ENCODE results near the gene TMEM245. TPM values are rescaled to one million over a fixed set of nuclear protein-coding genes. Genes with fewer than 3 reads are reported as not detected.
A peak's percentile ranks its signal among the peaks of the same experiment; 100 is the strongest.
"Not testable (repeated sequence)": the region's sequence is repeated elsewhere in the genome, so short reads cannot be mapped to it uniquely, and the experiment has no call there.

Gene TMEM245
- total RNA-seq, 1 experiment from 2014 or later, result 23.7 TPM

- H3K9ac ChIP-seq (ENCODE audit: low read length), result no peak overlapping the region
- no peaks in the 10 kb centered on the region for H3K9me3 ChIP-seq (ENCODE audit: low read length)
- H3K27ac ChIP-seq (ENCODE audit: low read length), result no peak overlapping the region
- DNase-seq (no peak), ATAC-seq (no peak)
- no peak overlapping the region for H3K4me2 ChIP-seq (ENCODE audit: low read length)
- no peak overlapping the region for H2AFZ ChIP-seq (ENCODE audit: low read length)
- no peaks in the 10 kb centered on the region for H4K20me1 ChIP-seq (ENCODE audit: low read length)
- no peak overlapping the region for H3K4me3 ChIP-seq (ENCODE audit: low read length)
- H3K4me1 ChIP-seq (ENCODE audit: insufficient read depth, low read length), result no peaks in the 10 kb centered on the region
- intact Hi-C loops (cut with micrococcal nuclease), result no loop called here
- no peaks in the 10 kb centered on the region for H3K79me2 ChIP-seq (ENCODE audit: low read length)
- H3K9me2 ChIP-seq (replicated peaks; ENCODE audit: low read length), result no peaks in the 10 kb centered on the region
- TF ChIP-seq EZH2phosphoT487 (IDR thresholded peaks at IDR 0.05; ENCODE audit: borderline replicate concordance, low read length), result no peak
- TF ChIP-seq CTCF (conservative IDR thresholded peaks at IDR 0.05; ENCODE audit: low read depth, low read length), result no peak
- no peak for TF ChIP-seq EZH2 (IDR thresholded peaks at IDR 0.05; ENCODE audit: low read length, unreplicated experiment)
- no peaks in the 10 kb centered on the region for H3F3A ChIP-seq (ENCODE audit: low read length, unreplicated experiment)
- ChIA-PET POLR2A (ENCODE audit: unreplicated experiment) (no interaction called here), CTCF (no interaction called here)
- no TSS peak for BruUV-seq (replicated peaks)
- H3K27me3 ChIP-seq (ENCODE audit: low read length), result no peaks in the 10 kb centered on the region
- peaks cover 31% of the 10 kb centered on the region for H3K36me3 ChIP-seq (ENCODE audit: low read depth, low read length)
Measured at GRCh38 chr9:108972186-108972585, 147.6 kb downstream of the TMEM245 start.

- H3K9me3 ChIP-seq (ENCODE audit: low read length); H3K9me2 ChIP-seq (replicated peaks; ENCODE audit: low read length); DNase-seq; POLR2A ChIA-PET (ENCODE audit: unreplicated experiment); H3K79me2 ChIP-seq (ENCODE audit: low read length); H3K27me3 ChIP-seq (ENCODE audit: low read length); H3K4me1 ChIP-seq (ENCODE audit: insufficient read depth, low read length); H3K4me2 ChIP-seq (ENCODE audit: low read length); H3K4me3 ChIP-seq (ENCODE audit: low read length); CTCF ChIA-PET; H3F3A ChIP-seq (ENCODE audit: low read length, unreplicated experiment); ATAC-seq; intact Hi-C loops (cut with micrococcal nuclease); H3K9ac ChIP-seq (ENCODE audit: low read length); H2AFZ ChIP-seq (ENCODE audit: low read length); BruUV-seq (replicated peaks); H4K20me1 ChIP-seq (ENCODE audit: low read length); H3K27ac ChIP-seq (ENCODE audit: low read length): not testable (repeated sequence)
- H3K36me3 ChIP-seq (ENCODE audit: low read depth, low read length), result peaks cover 31% of the 10 kb centered on the region
Measured at GRCh38 chr9:108971392-108971791, 148.4 kb downstream of the TMEM245 start.

- no peaks in the 10 kb centered on the region for H3F3A ChIP-seq (ENCODE audit: low read length, unreplicated experiment)
- ATAC-seq (no peak), DNase-seq (no peak)
- no peaks in the 10 kb centered on the region for H3K4me1 ChIP-seq (ENCODE audit: insufficient read depth, low read length)
- no peaks in the 10 kb centered on the region for H3K9me2 ChIP-seq (replicated peaks; ENCODE audit: low read length)
- no peak for TF ChIP-seq EZH2 (IDR thresholded peaks at IDR 0.05; ENCODE audit: low read length, unreplicated experiment)
- no peak for TF ChIP-seq CTCF (conservative IDR thresholded peaks at IDR 0.05; ENCODE audit: low read depth, low read length)
- no peak for TF ChIP-seq EZH2phosphoT487 (IDR thresholded peaks at IDR 0.05; ENCODE audit: borderline replicate concordance, low read length)
- peaks cover 38% of the 10 kb centered on the region for H3K36me3 ChIP-seq (ENCODE audit: low read depth, low read length)
- H2AFZ ChIP-seq (ENCODE audit: low read length), result no peak overlapping the region
- H3K27me3 ChIP-seq (ENCODE audit: low read length), result no peaks in the 10 kb centered on the region
- H3K9me3 ChIP-seq (ENCODE audit: low read length), result no peaks in the 10 kb centered on the region
- ChIA-PET POLR2A (ENCODE audit: unreplicated experiment) (no interaction called here), CTCF (no interaction called here)
- no peak overlapping the region for H3K27ac ChIP-seq (ENCODE audit: low read length)
- no TSS peak for BruUV-seq (replicated peaks)
- no peak overlapping the region for H3K4me2 ChIP-seq (ENCODE audit: low read length)
- no peaks in the 10 kb centered on the region for H3K79me2 ChIP-seq (ENCODE audit: low read length)
- no peak overlapping the region for H3K4me3 ChIP-seq (ENCODE audit: low read length)
- H3K9ac ChIP-seq (ENCODE audit: low read length), result no peak overlapping the region
- intact Hi-C loops (cut with micrococcal nuclease), result no loop called here
- no peaks in the 10 kb centered on the region for H4K20me1 ChIP-seq (ENCODE audit: low read length)
Measured at GRCh38 chr9:108967916-108968315, 151.8 kb downstream of the TMEM245 start.

Small RNA genes within 50 kb of the gene (microRNA-seq; reads per million reads assigned to microRNA genes)
- gene MIR32 (ENCODE audit: unreplicated experiment), result 168 reads per million, percentile 67 among the genes with 10 or more reads in this experiment

Other genes starting within 250 kb of the TMEM245 start
- gene ELP1, start 185.8 kb downstream of the TMEM245 start, total RNA-seq (2014; rRNA removed), result 26.0 and 53.6 TPM in 2 replicates
- gene ABITRAM, start 185.5 kb downstream of the TMEM245 start, total RNA-seq (2014; rRNA removed), result 4.7 and 7.8 TPM in 2 replicates
- 80.5 and 97.7 TPM in 2 replicates for gene CTNNAL1, start 106.4 kb downstream of the TMEM245 start, total RNA-seq (2014; rRNA removed)
- not detected in 2 replicates for gene FRRS1L, start 47.3 kb upstream of the TMEM245 start, total RNA-seq (2014; rRNA removed)
- 11.2 and 13.8 TPM in 2 replicates for gene EPB41L4B, start 201.1 kb upstream of the TMEM245 start, total RNA-seq (2014; rRNA removed)

Data from PC-3 (cell line).